COLO668 (cell line): ENCODE data around the gene RNF19B.

Experiments
- DNase-seq: peaks from one replicate; lab custom pipeline; 2025; ENCODE audit not compliant: unreplicated experiment; lab: John Stamatoyannopoulos, UW

The RNF19B gene

DNA sequence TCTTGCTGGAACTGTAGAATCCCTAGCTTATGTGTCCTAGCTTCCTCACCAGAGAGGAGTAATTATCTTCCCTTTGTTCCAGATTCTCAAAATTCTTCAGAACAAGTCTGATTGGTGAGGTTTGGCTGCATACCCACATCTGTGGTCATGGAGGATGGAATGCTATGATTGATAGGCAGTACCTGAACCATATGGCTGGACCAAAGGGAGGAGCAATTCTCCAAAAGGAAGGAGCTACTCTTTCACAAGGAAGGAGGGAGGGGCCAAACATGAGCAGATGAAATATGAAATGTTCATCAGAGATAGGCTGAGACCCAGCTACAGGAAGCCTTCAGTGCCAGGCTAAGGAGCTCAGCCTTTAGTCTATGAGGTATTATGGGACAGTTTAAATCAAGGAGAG lies 5.0 kb upstream of the RNF19B start:
- no peak for DNase-seq

DNA sequence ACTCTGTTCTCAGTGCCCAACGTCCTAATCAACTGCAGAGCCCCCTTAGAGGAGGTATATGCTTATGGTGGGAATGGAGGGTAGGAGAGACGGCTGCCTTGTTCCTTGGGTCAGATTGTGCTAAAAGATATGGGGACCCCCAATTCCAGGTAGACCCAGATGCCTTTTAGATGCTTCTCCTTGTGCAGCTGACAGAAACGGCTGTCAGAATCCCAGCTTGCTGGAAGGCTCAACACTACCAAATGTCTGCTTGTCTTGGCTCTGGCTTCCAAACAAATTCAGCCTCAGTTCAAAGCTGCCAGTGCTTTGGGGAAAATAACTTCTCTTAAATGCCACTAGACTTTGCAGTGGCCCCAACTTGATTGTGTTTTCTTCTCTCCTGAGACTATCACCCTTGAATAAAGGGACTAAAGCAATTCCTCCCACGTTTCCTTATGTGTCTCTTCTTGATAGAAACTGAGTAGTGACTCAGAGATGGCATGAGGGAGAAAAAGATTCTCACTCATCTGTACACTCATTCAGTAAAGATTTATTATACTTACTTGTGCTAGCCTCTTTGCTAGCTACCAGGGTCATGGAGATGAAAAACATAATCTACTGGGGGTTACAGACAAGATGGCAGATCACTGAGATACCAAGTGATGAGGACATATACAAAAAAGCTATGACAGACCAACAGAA lies 3.4 kb upstream of the RNF19B start:
- DNase-seq: no peak

DNA sequence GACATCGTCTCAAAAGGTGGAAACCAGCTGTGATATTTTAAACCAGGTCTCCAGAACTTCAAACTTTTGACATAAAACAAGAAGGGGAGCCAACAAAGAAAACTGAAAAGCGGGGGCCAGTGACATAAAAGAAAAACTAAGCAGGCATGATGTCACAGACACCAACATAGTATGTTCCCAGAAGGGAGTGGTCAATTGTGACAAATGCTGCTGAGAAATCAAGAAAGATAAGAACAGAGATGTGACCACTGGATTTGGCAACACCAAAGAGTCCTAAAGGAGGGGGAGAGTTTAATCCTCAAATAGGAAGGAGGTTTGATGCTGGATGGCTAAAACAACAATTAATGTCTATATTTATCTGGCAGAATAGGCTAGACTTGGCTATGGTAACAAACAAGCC lies 2.3 kb upstream of the RNF19B start:
- no peak for DNase-seq

DNA sequence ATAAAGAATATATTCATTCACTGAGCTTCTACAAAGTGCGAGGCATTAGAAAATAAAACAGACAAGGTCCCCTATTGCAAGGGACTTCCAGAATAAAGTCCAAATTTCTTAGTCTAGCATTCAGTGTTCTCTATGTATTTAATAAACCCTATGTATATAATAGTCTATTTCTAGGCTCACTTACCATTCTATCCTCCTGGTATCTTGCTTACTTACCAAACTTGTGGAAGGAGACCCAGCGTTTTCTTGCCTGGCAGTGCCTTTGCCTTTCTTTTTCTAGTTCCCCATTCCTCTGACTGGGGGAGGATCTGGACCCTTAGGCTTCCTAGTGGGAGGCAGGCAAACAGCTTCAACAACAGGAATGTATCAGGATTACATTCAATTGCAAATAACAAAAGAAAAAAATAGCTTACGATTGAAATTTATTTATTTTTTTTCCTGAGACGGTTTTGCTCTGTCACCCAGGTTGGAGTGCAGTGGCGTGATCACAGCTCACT lies 690 bp upstream of the RNF19B start:
- DNase-seq: no peak

DNA sequence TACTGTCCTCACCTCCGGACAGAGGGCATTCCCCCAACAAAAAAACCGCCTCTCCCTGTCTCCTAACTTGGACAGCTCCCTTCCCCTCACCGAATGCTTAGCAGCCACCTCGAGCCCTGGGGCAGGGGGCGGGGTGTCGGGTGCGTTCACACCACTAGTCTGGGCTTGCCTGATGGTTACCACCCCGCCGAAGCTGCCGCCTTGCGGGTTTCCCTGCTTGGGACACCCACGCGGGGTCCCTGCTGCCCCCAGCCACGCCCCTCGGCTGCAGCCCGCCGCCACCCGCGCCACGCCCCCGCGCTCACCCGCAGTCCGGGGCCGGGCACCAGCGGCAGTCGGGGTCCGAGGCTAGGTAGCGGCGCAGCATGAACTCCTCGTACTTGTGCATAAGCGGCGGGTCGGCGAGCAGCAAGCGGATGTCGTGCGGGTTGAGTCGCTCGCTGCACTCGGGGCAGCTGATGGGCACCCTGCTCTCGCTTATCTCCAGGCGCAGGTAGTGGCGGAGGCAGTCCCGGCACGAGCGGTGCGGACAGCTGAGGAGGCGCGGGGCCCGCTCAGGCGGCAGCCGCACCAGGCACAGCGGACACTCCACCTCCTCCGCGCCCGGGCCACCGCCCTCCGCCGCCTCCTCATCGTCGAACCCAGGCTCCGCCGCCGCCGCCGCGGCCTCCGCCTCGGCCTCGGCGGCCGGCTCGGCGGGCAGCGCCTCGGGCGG lies 706 bp downstream of the RNF19B start:
- DNase-seq: peak; percentile 86

DNA sequence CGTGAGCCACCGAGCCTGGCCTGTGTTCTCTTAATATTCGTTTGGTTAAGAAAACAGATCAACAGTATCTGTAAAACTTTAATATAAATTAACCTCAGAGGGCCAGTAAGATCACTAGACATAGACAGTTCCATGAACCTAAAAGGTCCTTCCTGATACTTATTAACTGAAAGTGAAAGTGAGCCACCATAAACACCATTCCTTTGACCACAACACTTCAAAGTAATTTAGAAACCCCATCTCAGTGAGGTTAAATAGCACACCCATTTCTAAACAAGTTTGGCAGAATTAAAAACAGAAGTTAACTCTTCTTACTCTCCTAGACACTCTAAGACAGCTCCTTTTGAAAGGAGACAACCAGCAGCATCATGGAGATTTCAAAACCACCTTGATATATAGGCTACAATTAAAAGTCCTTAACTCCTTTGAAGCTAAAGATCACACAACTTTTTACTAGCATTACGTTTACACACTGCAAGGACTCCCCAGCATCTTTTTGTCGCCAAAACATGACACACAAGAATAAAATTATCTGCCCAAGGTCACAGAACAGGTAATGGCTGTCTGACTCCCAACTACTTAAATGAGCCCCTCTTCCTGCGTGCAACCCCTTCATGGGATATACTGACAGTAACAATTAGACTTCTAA lies 2.2 kb downstream of the RNF19B start:
- no peak for DNase-seq

DNA sequence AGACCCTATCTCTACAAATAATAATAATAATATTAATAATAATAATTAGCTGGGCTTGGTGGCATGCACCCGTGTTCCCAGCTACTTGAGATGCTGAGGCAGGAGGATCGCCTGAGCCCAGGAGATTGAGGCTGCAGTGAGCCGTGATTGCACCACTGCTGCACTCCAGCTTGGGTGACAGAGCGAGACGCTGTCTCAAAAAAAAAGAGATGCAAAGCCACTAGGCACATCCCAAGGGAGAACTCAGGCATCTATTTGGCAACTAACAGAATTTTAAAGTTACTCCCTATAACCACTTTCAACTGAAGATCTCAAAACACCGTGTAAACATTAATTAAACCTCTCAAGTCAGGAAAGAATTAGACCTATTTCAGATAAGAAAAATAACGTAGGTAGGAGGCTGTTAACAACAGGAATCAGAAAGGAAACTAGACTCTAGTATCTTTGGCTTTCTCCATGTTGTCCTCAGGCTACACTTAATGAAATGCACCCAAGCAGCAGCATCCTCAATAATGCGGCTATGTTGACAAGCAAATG lies 3.7 kb downstream of the RNF19B start:
- no peak for DNase-seq

DNA sequence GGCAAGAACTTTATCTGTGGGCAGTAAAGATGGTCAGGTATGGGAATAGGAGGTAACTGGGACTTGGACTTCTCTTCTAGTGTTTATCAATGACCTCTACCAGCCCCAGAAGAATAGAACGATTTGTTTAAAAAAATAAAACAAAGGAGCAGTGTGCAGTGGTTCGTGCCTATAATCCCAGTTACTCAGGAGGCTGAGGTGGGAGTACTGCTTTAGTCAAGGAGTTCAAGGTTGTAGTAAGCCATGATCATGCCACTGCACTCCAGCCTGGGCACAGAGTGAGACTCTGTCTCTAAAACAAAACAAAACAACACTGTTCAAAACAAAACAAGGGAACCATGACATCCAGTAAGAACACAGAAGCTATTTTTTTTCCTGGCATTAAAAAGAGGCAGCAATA lies 4.3 kb downstream of the RNF19B start:
- DNase-seq: no peak

DNA sequence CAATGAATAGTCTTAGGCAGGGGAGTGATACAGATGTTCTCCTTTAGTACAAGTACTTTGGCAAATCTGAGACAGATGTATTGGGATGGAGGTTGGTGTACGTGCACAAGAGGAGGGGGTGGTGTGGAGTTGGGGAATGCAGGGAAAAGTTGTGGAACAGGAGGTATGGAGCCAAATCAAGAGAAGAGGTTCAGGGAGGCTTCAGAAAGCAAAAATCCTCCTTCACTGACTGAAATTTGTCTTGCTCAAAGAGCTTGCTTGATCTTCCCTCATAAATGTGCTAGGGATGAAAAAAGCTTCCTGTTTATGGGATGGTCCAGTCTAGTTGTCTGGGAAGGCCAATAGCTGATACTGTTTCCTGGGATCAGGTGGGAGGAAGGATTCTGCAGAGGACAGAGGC lies 5.8 kb downstream of the RNF19B start:
- no peak for DNase-seq

DNA sequence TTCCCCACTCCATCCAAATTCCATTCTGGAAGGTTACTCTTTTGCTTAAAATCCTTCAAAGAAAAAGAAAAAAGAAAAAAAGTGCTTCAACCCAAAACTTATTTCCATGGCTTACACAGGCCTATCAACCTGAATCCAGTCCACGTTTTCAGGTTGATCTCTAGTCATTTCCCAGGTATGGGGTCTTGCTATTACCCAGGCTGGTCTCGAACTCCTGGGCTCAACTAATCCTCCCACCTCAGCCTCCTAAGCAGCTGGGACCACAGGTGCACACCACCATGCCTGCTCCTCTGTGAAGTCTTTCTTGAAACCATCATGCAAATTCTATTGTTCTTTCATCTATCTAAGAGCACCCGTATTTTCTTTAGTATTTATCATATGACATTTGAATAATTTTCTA lies 7.6 kb downstream of the RNF19B start:
- DNase-seq: no peak

DNA sequence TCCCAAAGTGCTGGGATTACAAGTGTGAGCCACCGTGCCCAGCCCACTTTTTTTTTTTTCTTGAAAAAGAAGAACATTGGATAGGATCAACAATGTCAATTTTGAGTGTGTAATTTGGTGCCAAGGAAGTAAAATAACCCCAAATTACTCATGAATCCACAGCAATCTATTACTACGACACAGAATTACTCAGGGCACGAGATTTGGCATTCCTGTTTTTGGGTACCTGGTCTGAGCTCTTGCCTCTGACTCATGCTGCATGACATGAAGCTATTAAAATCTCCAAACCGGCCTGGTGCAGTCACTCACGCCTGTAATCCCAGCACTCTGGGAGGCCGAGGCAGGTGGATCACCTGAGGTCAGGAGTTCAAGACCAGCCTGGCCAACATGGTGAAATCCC lies 10.4 kb downstream of the RNF19B start:
- DNase-seq: no peak

DNA sequence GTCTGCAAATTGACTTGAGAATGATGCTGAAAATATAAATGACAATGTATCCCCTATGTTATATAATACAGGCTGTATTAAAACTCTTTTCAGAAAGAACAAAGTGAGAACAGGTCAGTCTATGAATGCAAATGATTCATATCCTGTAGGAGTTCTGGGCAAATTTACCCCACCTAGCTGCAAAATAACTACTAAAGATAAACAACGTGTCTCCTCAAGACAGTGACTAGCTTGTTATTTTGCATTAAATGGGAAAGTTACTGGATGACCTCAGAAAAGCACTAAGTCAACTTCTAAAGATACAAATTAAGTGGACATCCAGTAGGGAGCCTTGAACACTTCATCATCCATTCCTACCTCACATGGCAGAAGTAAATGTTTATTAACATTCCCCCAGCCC lies 11.1 kb downstream of the RNF19B start:
- no peak for DNase-seq

DNA sequence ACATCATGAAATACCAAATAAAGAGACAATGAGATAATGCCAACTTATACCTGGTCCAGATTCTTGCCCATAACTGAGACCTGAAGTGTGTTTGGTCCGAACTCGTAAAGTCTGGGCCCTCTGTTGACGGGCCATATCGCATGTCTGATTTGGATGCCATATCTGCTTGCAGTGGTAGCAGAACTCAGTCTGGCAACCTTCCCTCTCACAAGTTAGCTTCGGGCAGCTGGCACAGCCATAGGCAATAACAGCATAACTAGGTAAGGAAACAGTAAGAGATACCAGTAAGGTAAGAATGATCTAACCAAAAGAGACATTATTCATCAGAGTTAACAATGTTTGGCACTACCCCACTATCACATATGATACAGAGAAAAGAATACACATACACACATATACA lies 15.1 kb downstream of the RNF19B start:
- DNase-seq: no peak

DNA sequence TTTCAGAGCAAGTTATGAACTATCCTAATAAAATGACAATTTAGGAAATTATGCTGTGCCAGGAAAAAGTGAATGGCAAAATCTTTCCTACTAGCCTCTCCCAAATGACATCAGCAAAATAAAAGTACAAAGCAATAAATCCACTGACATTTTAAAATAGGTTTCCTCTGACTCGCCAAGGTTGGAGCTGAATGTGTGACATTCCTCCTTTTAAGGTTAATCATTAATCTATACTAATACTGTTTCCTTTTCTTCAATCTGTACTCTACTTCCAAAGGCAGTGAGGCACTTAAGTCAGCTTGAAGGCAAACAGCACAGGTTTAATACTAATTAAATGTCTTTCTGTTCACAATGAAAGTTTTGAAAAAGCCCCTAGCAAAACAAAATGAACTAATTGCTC lies 15.7 kb downstream of the RNF19B start:
- no peak for DNase-seq

DNA sequence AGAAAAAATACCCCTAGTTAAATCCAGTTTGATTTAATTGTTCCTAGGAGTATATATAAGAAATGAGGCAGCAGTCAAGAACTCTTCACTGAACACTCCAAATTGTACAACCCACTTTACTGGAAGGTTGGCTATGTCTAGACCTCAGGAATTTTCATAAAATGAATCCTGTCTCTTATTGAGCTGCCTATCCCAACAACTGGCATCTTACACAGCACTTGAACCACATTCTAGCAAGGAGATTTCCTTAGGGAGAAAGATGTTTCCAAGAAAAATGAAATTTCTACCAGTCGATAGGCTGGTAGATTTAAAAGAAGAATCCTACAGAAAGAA lies 16.3 kb downstream of the RNF19B start:
- DNase-seq: no peak

DNA sequence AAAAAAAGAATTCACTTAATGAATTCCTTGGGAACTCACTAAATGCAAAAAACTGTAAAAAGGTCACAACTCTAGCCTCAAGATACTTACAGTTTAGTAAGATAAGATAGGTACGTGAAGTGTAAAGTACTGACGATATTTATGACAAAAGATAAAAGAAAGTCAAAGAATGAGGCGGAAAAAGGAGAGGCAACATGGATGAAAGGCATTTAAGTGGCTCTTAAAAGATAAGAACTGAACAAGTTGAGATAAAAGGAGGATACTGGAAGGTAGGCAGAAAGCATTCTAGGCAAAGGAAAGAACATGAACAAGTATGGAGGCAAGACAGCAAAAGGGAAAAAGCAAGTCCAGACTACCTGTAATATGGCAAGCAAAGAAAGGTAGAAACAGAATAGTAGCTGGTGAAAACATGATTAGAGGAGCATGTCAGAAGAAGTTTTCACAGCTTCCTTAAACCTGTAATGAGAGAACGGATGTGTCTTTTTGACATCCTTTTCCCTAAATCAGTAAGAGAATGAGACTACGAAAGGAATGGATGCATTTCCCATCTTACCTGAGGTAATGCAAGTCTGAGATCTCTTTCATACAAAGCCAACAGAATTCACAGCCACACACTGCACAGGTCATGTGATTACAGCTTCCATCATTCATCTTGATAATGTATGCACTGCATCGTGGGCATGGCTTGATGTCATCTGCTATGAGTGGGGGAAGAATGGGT lies 16.8 kb downstream of the RNF19B start:
- DNase-seq: no peak

DNA sequence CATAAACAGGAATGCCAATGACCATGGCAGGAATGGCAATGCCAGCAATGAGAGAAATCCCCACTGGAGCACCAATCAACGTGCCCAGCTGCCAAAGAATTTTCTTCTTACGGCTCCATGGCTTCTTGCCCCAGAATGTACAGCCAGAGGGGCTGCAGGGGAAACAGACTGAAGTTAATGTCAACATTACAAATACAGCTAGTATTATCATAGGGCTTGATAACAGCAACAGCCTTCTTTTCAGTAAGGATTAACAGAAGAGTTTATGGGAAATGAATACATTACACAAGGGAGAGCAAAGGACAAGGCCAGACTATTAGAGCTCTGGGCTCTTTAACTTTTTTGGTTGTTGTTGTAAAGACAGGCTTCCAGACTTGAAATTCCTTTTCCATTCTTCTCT lies 18.2 kb downstream of the RNF19B start:
- DNase-seq: no peak

DNA sequence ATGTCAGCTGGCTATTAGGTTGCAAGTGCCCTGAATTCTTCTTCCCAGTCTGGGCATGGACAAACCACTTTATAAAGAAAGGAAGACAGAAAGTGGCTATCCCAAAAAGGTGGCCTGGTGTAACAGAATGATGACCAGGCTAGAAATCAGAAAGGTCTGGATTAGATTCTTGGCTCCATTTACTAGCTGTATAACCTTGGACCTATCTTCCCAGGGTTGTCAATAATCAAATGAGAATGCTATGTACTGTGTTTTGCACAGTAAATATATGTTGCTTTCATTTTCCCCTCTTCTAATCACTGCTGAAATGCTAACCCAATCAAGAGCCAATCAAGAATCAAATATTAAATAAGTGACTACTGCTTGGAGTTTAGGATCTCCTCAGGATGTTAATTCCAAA lies 20.4 kb downstream of the RNF19B start:
- DNase-seq: no peak

DNA sequence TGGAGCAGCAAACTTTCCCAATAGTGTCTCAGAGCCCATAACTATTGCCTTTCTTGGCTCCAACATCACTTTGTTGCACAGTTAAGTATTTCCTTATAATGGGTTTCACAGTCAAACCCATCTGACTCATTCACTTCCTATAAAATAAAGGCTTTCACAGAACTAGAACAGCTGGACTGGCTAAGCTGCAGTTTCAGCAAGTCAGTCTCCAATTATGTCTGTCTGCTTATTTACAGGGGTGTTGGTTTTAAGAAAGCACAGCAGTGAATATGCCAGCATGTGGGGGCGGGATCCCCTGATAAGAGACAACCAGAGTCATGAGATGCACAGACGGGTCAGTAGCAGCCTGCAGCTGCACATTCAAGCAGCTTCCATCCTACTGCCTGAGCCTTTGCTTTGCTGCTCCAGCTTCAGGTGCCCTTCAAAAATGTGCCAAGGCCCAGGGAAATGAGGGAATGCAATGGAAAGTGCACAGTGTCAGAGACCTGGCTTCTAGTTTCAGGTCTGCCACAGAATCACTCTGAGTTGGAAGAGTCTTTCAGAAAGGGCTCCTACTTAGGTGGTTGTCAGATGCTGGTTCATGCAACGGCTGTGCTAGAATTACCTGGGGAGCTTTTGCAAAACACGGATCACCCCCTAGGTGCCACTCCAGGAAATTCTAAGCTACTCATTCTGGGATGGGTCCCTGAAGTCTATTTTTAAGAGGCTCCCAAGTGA lies 24.8 kb downstream of the RNF19B start:
- no peak for DNase-seq

DNA sequence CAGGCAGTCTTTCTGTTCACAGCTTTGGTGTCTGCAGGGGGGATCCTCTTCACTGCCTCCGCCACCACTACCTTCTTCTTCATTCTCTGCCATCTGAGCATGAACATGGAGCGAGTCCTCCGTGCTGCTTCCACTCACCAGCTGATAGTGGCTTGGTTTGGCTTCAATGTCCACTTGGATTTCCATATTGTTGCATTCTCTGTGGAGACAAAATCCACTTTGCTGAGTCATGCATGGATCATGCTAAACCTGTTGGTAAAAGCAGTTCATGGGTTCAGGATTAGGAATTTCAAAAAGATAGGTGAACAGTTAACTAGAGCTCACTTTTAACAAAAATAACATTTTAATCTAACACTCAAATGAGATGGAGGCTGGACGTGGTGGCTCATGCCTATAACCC lies 27.5 kb downstream of the RNF19B start:
- DNase-seq: no peak

DNA sequence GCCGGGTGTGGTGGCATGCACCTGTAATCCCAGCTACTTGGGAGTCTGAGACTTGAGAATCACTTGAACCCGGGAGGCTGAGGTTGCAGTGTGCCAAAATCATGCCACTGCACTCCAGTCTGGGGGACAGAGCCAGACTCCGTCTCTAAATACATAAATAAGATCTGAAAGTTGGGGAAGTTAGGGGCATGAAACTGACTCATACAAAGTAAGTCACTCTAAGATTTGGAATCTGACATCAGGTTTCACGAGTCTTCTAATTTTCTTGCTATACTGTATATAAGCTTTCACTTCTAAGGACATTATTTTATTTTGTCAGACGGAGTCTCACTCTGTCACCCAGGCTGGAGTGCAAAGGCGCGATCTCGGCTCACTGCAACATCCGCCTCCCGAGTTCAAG lies 30.1 kb downstream of the RNF19B start:
- no peak for DNase-seq
